Measurements from ENCODE around the gene WDR70. TPM values are rescaled to one million over a fixed set of nuclear protein-coding genes. Genes with fewer than 3 reads are reported as not detected.
"Not testable (repeated sequence)": the region's sequence is repeated elsewhere in the genome, so short reads cannot be mapped to it uniquely, and the experiment has no call there.

WDR70 gene
- total and polyA plus RNA-seq, 2 of the 8 experiments (the other 6 are each of a cell fraction or from before 2014, with no cell fraction given): 10.6 to 37.4 TPM

DNA sequence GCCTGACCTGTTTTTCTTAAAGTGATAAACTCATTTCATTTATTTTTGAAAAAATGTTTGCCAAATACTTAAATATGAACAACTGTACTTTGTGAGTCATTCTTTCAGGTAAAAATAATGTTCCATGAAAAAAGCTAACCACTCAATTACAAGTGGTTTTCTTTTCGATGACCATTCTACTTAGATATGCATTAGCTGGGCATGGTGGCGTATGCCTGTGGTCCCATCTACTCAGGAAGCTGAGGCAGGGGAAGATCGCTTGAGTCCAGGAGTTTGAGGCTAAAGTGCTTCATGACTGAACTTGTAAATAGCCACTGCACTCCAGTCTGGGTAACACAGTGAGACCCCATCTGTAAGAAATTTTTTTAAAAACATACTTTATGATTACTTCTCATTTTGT, 4.0 kb upstream of the WDR70 start (continued):
- TF ChIP-seq SP1 (IDR thresholded peaks at IDR 0.05; ENCODE audit: low read depth, low read length): no peak
- TF ChIP-seq EP300 (IDR thresholded peaks at IDR 0.05; ENCODE audit: borderline replicate concordance in 1 of 2, low read depth in 2 of 2, low read length in 2 of 2): no peak

- H3K36me3 ChIP-seq (ENCODE audit: control insufficient read depth in 2 of 4, insufficient read depth in 4 of 4, low read length in 3 of 4); H2BK5ac ChIP-seq (ENCODE audit: low read depth, low read length); H3K27me3 ChIP-seq (replicated peaks in 1 of 4; ENCODE audit: control insufficient read depth in 3 of 4, extremely low read depth in 1 of 4, insufficient read depth in 3 of 4, low read length in 3 of 4); H3K18ac ChIP-seq (ENCODE audit: extremely low read depth, low read length); H3K4me3 ChIP-seq (ENCODE audit: extremely low read depth in 1 of 4, insufficient read depth in 2 of 4, low read depth in 3 of 4, low read length in 4 of 4); H2AFZ ChIP-seq (ENCODE audit: low read length); H3K4me1 ChIP-seq (replicated peaks in 1 of 4; ENCODE audit: control insufficient read depth in 3 of 4, insufficient read depth in 4 of 4, low read length in 3 of 4); H4K20me1 ChIP-seq (replicated peaks in 1 of 2; ENCODE audit: control insufficient read depth in 1 of 2, insufficient read depth in 2 of 2, low read length in 2 of 2); H3K56ac ChIP-seq (replicated peaks; ENCODE audit: insufficient read length, low read depth, low read length); H2BK20ac ChIP-seq (ENCODE audit: low read length); H2BK120ac ChIP-seq (replicated peaks; ENCODE audit: low read depth, low read length); H3K14ac ChIP-seq (ENCODE audit: insufficient read length); H3K23me2 ChIP-seq (ENCODE audit: low read depth, low read length); POLR2A ChIA-PET (ENCODE audit: partially characterized antibody); H3K4ac ChIP-seq (replicated peaks; ENCODE audit: insufficient read length, low read depth, low read length); H3K9ac ChIP-seq (replicated peaks in 1 of 4; ENCODE audit: extremely low read depth in 1 of 4, low read depth in 3 of 4, low read length in 3 of 4); H4K8ac ChIP-seq (ENCODE audit: extremely low read depth, insufficient read depth, low read length); H4K5ac ChIP-seq (ENCODE audit: insufficient read length, low read depth, low read length); H3K4me2 ChIP-seq (ENCODE audit: insufficient read depth in 1 of 2, low read depth in 2 of 2, low read length in 2 of 2); H2AK5ac ChIP-seq (ENCODE audit: low read depth, low read length); H2BK12ac ChIP-seq (ENCODE audit: low read depth, low read length); FAIRE-seq; H4K91ac ChIP-seq (replicated peaks; ENCODE audit: insufficient read length, low read length); H3K9me3 ChIP-seq (ENCODE audit: insufficient read depth in 2 of 2, low read depth in 1 of 2, low read length in 1 of 2); H3K79me2 ChIP-seq (ENCODE audit: control insufficient read depth in 1 of 2, insufficient read depth in 2 of 2, low read length in 2 of 2); DNase-seq (ENCODE audit: low read depth in 1 of 2, low spot score in 2 of 2); H3K79me1 ChIP-seq (ENCODE audit: low read depth, low read length); H3K27ac ChIP-seq (ENCODE audit: low read depth, low read length); H2BK15ac ChIP-seq (ENCODE audit: low read length); H3K23ac ChIP-seq (ENCODE audit: insufficient read length): not testable (repeated sequence)
- CTCF ChIA-PET (ENCODE audit: partially characterized antibody): interaction anchor here (0.7 to 1.7 kb wide), 2 partner anchors 12 to 468 kb away, joined by 3 to 6 read pairs; no protein-coding TSS in a partner anchor
- 95% methylated on average over 12 of the region's 12 CpGs; no CpG with 5 or more reads in 1 of the 2 experiments for WGBS, 2 experiments (ENCODE audit: extremely low coverage in 1 of 2, insufficient coverage in 1 of 2, insufficient read length in 1 of 2, insufficient replicate concordance in 2 of 2, low coverage in 1 of 2, low lambda C conversion rate in 2 of 2, missing lambda C conversion rate in 1 of 2)
These were observed 1.1 kb upstream of the WDR70 start for GRCh38 chr5:37378066-37378465.
